GM12878 (cell line): ENCODE results near the gene HBZ. TPM values are rescaled to one million over a fixed set of nuclear protein-coding genes. Genes with fewer than 3 reads are reported as not detected.
A peak's percentile ranks its signal among the peaks of the same experiment; 100 is the strongest.

Experiments
- ATAC-seq: fragments of 200-7000 bp; cut with Tn5 transposase; 3 replicates; pipeline ENCODE4 v1.9.1; 2020; ENCODE audit warnings: mild to moderate bottlenecking, moderate library complexity
- BruUV-seq: library from RNA; stranded (reverse); fragments of 400-500 nt; replicated peaks from 2 replicates; lab custom pipeline; 2021; lab: Mats Ljungman, UMichigan
- CTCF ChIA-PET: fragments of 300-600 bp; sonication (Branson Sonifier 250); formaldehyde crosslinking; extraction: SDS; loops from one replicate; lab custom pipeline; 2021; ENCODE audit warnings: inconsistent platforms; lab: Yijun Ruan, JAX
- POLR2A ChIA-PET: fragments of 350-600 bp; formaldehyde crosslinking; extraction: SDS; loops from one replicate; lab custom pipeline; 2021; ENCODE audit warnings: inconsistent platforms; lab: Charles Lee
- RAD21 ChIA-PET: fragments of 300-600 bp; sonication (Branson Sonifier 250); formaldehyde crosslinking; loops from one replicate; lab custom pipeline; 2023; ENCODE audit warnings: antibody characterized with exemption; ENCODE audit not compliant: unreplicated experiment; lab: Charles Lee
- SMC1A ChIA-PET: fragments of 300-600 bp; sonication (Branson Sonifier 250); formaldehyde crosslinking; loops from one replicate; lab custom pipeline; 2023; ENCODE audit not compliant: unreplicated experiment, uncharacterized antibody; lab: Charles Lee
- DNase-seq: peaks from one replicate; pipeline ENCODE4 v3.0.0-alpha.2; 2011; ENCODE audit warnings: low read depth, low spot score
- FAIRE-seq: peaks from 3 replicates; lab custom pipeline; 2011; peaks lifted over from hg19 to GRCh38; lab: Jason Lieb, UNC
- H2AFZ ChIP-seq: 2 replicates; pipeline ENCODE4 v1.6.0; 2011; ENCODE audit warnings: low read depth, low read length, control low read depth; ENCODE audit not compliant: control insufficient read depth
- H3K27ac ChIP-seq: 2 replicates; pipeline ENCODE4 v1.5.1; 2011; ENCODE audit warnings: control low read depth; ENCODE audit not compliant: control insufficient read depth, insufficient read depth
- H3K27me3 ChIP-seq, 2 experiments: replicated peaks in 1 of 2; 2 replicates each; pipeline versions ENCODE4 v1.6.0 to v1.6.1; 2011; ENCODE audit warnings: low read length in 1 of 2; ENCODE audit not compliant: control insufficient read depth in 2 of 2, insufficient read depth in 2 of 2
- H3K36me3 ChIP-seq, 2 experiments: 2 replicates each; pipeline ENCODE4 v1.5.1; 2011; ENCODE audit warnings: low read length in 1 of 2; ENCODE audit not compliant: control insufficient read depth in 2 of 2, insufficient read depth in 2 of 2
- H3K4me1 ChIP-seq: 2 replicates; pipeline ENCODE4 v1.6.1; 2011; ENCODE audit warnings: mild to moderate bottlenecking, low read length, moderate library complexity, mixed read lengths; ENCODE audit not compliant: control insufficient read depth, insufficient read depth
- H3K4me2 ChIP-seq: 2 replicates; pipeline ENCODE4 v1.6.0; 2011; ENCODE audit warnings: control low read depth; ENCODE audit not compliant: control insufficient read depth, insufficient read depth
- H3K4me3 ChIP-seq: fragments of 200-600 bp; sonication (generic); 2 replicates; pipeline ENCODE4 v1.5.1; 2016
- H3K79me2 ChIP-seq: 2 replicates; pipeline ENCODE4 v1.6.0; 2011; ENCODE audit warnings: low read length; ENCODE audit not compliant: control insufficient read depth, insufficient read depth
- H3K9ac ChIP-seq: 2 replicates; pipeline ENCODE4 v1.8.0; 2011; ENCODE audit warnings: low read length, control low read depth, mixed read lengths; ENCODE audit not compliant: control insufficient read depth, insufficient read depth
- H3K9me3 ChIP-seq: replicated peaks from 3 replicates; pipeline ENCODE4 v1.5.1; 2011; ENCODE audit warnings: mild to moderate bottlenecking, low read length; ENCODE audit not compliant: control insufficient read depth, insufficient read depth
- H4K20me1 ChIP-seq: 2 replicates; pipeline ENCODE4 v1.6.0; 2011; ENCODE audit not compliant: control insufficient read depth, insufficient read depth
- RAD21 ChIP-seq: IDR thresholded peaks from 2 replicates; pipeline ENCODE4 v1.6.1; 2011; ENCODE audit warnings: mild to moderate bottlenecking, low read depth, low read length, moderate library complexity; ENCODE audit not compliant: insufficient read depth
- RELA ChIP-seq: fragments of 450-650 bp; IDR thresholded peaks from 2 replicates; pipeline ENCODE4 v1.8.0; 2014; ENCODE audit warnings: borderline replicate concordance; ENCODE audit not compliant: partially characterized antibody
- SMARCA5 ChIP-seq: fragments of 450-650 bp; IDR thresholded peaks from 2 replicates; pipeline ENCODE4 v1.6.1; 2017; ENCODE audit warnings: mild to moderate bottlenecking
- SMC3 ChIP-seq: IDR thresholded peaks from 2 replicates; pipeline ENCODE4 v1.6.1; 2011; ENCODE audit warnings: low read length, improper control_type of control experiment, borderline replicate concordance
- WGBS: methylation state at CpG from one replicate; pipeline ENCODE4 v1.1.6; 2016; ENCODE audit warnings: low lambda C conversion rate; ENCODE audit not compliant: insufficient replicate concordance, insufficient coverage; ENCODE audit errors: missing lambda C conversion rate; 5-methylcytosine and 5-hydroxymethylcytosine counted together
- in situ Hi-C: fragments of 300-500 bp; cut with MboI; formaldehyde crosslinking; loops from 9 replicates; pipeline ENCODE4 v1.14.3; 2018; ENCODE audit warnings: mixed read lengths
- intact Hi-C: fragments of 100-400 bp; cut with micrococcal nuclease; formaldehyde crosslinking; loops from one replicate; pipeline ENCODE4 v1.14.2; 2022; ENCODE audit not compliant: unreplicated experiment
- polyA plus RNA-seq, 11 experiments: library from polyadenylated mRNA; depleted of rRNA in 4 of 11; unstranded in 6 of 11; stranded (reverse) in 5 of 11; fragments of >200 nt; fragmentation: Nextera tagmentation in 4 of 11; fragmentation: Illumina TruSeq in 1 of 11; extraction: Ambion mirVana in 4 of 11; extraction: Trizol in 1 of 11; gene quantifications; 1 replicate in 1 of 11; 2 replicates in 10 of 11; pipeline versions ENCODE4 v1.2.1 to v1.2.3, GENCODE V29; 2011 to 2016; ENCODE audit warnings: inconsistent platforms in 2 of 11, missing spikeins in 2 of 11, low read depth in 1 of 11
- total RNA-seq, 4 experiments: library from RNA; depleted of rRNA in 3 of 4; stranded (reverse); fragments of >200 nt in 3 of 4; fragmentation: Illumina TruSeq in 1 of 4; extraction: Trizol in 1 of 4; gene quantifications; 2 replicates each; pipeline versions ENCODE4 v1.2.1 to v1.2.3, GENCODE V29; 2013 to 2021
- TF ChIP-seq, protein P1 (sequence below): fragments of 450-650 bp; IDR thresholded peaks from 2 replicates; pipeline ENCODE4 v1.6.1; 2016; ENCODE audit warnings: mild to moderate bottlenecking
- TF ChIP-seq, protein P2 (sequence below), 3 experiments: IDR thresholded peaks in 2 of 3; conservative IDR thresholded peaks in 1 of 3; 2 replicates each; pipeline ENCODE4 v1.5.1; 2011; ENCODE audit warnings: low read depth in 3 of 3, low read length in 3 of 3, mild to moderate bottlenecking in 3 of 3, control low read depth in 2 of 3, moderate library complexity in 2 of 3, inconsistent platforms in 1 of 3, mixed read lengths in 1 of 3; ENCODE audit not compliant: control insufficient read depth in 2 of 3, insufficient read depth in 1 of 3; ENCODE audit errors: extremely low read depth in 1 of 3

HBZ gene
- total and polyA plus RNA-seq, 10 of the 15 experiments (the other 5 are each of a cell fraction or from before 2014, with no cell fraction given): 0.49 TPM; not detected in 9

DNA sequence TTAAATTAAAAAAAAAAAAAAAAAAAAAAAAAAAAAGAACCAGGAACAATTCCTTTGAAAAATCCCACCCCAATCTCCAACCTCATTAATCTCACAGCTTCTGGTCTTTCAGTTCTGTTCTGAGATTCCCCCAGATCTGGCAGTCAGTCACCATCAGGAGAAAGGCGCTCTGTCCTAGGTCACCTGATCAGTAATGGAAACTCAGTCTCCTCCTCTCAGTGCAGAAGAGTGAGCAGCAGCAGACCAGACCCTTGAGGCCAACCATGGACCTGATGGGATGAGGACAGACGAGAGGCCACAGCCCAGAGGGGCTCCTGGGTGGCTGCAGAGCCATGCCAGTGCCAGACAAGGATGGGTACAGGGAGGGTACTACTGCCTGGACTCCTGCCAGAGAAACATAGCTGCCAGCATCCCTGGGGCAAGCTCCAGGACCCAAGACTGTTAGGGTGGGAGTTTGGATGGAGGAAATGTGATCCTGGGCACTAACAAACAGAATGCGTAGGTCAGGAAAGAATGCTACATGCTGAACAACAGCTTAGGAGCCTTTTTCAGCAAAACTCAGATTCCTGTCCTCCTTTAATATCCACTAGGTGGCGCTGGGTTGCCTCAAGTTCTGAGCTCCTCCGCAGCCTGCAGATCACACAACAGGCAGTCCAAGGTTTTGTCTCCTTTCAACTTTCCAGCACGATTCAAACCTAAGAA is 45.7 kb upstream of the HBZ start:
- Histone ChIP-seq H3K79me2 (no peaks in the 10 kb centered on the region), H3K27ac (no peak overlapping the region), H2AFZ (no peak overlapping the region), H3K9me3 (no peaks in the 10 kb centered on the region), H3K36me3 (peaks cover 5 to 9% of the 10 kb centered on the region in 2 experiments; a peak in 3 of 4 replicates), H3K4me3 (no peak overlapping the region), H3K9ac (no peak overlapping the region), H3K4me1 (no peaks in the 10 kb centered on the region), H3K27me3 (no peaks in the 10 kb centered on the region), H4K20me1 (no peaks in the 10 kb centered on the region; the same call in 1 of the 2 replicates), H3K4me2 (no peak overlapping the region)
- in situ Hi-C loops (loop anchor here (5.0 kb wide), 2 partner anchors 76 to 261 kb away; partner anchors contain the start of gene HBQ1), intact Hi-C loops (loop anchor here (2.0 kb wide), 2 partner anchors 74 to 256 kb away; partner anchors contain the start of gene HBQ1)
- WGBS: 39% methylated on average over 6 of the region's 6 CpGs
- CTCF ChIA-PET: interaction anchor here (0.5 to 5.2 kb wide), 44 partner anchors 11 to 391 kb away, joined by 3 to 52 read pairs (median 4); partner anchors contain the start of genes AXIN1, DECR2, HBQ1 and MRPL28
- RAD21 ChIA-PET: interaction anchor here (0.7 to 2.3 kb wide), 10 partner anchors 9 to 264 kb away, joined by 3 to 19 read pairs (median 6); partner anchors contain the start of gene MRPL28
- TF ChIP-seq, protein P1, sequence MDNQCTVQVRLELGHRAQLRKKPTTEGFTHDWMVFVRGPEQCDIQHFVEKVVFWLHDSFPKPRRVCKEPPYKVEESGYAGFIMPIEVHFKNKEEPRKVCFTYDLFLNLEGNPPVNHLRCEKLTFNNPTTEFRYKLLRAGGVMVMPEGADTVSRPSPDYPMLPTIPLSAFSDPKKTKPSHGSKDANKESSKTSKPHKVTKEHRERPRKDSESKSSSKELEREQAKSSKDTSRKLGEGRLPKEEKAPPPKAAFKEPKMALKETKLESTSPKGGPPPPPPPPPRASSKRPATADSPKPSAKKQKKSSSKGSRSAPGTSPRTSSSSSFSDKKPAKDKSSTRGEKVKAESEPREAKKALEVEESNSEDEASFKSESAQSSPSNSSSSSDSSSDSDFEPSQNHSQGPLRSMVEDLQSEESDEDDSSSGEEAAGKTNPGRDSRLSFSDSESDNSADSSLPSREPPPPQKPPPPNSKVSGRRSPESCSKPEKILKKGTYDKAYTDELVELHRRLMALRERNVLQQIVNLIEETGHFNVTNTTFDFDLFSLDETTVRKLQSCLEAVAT: no peak
- peak; percentile 81 for TF ChIP-seq RAD21
- TF ChIP-seq RELA: no peak
- TF ChIP-seq SMC3: peak; percentile 77
- TF ChIP-seq, protein P2, sequence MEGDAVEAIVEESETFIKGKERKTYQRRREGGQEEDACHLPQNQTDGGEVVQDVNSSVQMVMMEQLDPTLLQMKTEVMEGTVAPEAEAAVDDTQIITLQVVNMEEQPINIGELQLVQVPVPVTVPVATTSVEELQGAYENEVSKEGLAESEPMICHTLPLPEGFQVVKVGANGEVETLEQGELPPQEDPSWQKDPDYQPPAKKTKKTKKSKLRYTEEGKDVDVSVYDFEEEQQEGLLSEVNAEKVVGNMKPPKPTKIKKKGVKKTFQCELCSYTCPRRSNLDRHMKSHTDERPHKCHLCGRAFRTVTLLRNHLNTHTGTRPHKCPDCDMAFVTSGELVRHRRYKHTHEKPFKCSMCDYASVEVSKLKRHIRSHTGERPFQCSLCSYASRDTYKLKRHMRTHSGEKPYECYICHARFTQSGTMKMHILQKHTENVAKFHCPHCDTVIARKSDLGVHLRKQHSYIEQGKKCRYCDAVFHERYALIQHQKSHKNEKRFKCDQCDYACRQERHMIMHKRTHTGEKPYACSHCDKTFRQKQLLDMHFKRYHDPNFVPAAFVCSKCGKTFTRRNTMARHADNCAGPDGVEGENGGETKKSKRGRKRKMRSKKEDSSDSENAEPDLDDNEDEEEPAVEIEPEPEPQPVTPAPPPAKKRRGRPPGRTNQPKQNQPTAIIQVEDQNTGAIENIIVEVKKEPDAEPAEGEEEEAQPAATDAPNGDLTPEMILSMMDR (IDR thresholded peaks at IDR 0.05 in 2 of 3, conservative IDR thresholded peaks at IDR 0.05 in 1 of 3; ENCODE audit: control insufficient read depth in 2 of 3, extremely low read depth in 1 of 3, insufficient read depth in 1 of 3, low read depth in 3 of 3, low read length in 3 of 3): peak; percentile 69 to 84 (median 83)
- 0 out of 2 replicates have a peak, but pooled peaks have one; percentile 25 for TF ChIP-seq SMARCA5
- DNase-seq: no peak
- FAIRE-seq: peak; percentile 99
- POLR2A ChIA-PET: interaction anchor here (0.6 to 1.0 kb wide), 2 partner anchors 41 to 131 kb away, joined by 3 read pairs; no protein-coding TSS in a partner anchor
- SMC1A ChIA-PET: interaction anchor here (0.7 to 2.5 kb wide), 7 partner anchors 10 to 255 kb away, joined by 3 to 14 read pairs (median 5); no protein-coding TSS in a partner anchor
- ATAC-seq: peak; percentile 94
- no TSS peak for BruUV-seq
